ENCODE measurements around the gene MGA. TPM values are rescaled to one million over a fixed set of nuclear protein-coding genes. Genes with fewer than 3 reads are reported as not detected.

Gene MGA
- total and polyA plus RNA-seq, 2 experiments from 2014 or later = 23.2 to 48.8 TPM

GRCh38 chr15:41775651-41776050 is 115.4 kb downstream of the MGA start:
- no peaks in the 10 kb centered on the region for H3K27me3 ChIP-seq
- no peaks in the 10 kb centered on the region for H3K36me3 ChIP-seq
- peak overlapping the region; percentile 59 for H3K4me3 ChIP-seq
- peaks cover 53% of the 10 kb centered on the region for H3K4me1 ChIP-seq (ENCODE audit: low read depth)
- no peaks in the 10 kb centered on the region for H3K9me3 ChIP-seq (ENCODE audit: low read depth)
- peak in 1 of 2 donors; percentile 62 for DNase-seq (ENCODE audit: low read depth in 1 of 2, low spot score in 1 of 2)
- peak overlapping the region; percentile 93 for H3K27ac ChIP-seq
- no peak for TF ChIP-seq CTCF (IDR thresholded peaks at IDR 0.05; ENCODE audit: low read depth, low read length)

- Histone ChIP-seq H3K9me3 (ENCODE audit: low read depth) (no peaks in the 10 kb centered on the region), H3K27me3 (no peaks in the 10 kb centered on the region), H3K36me3 (no peaks in the 10 kb centered on the region), H3K4me3 (no peak overlapping the region), H3K4me1 (ENCODE audit: low read depth) (peaks cover 61% of the 10 kb centered on the region), H3K27ac (peak overlapping the region; percentile 88)
- DNase-seq (ENCODE audit: low read depth in 1 of 2, low spot score in 1 of 2) = no peak
- TF ChIP-seq CTCF (IDR thresholded peaks at IDR 0.05; ENCODE audit: low read depth, low read length) = no peak
These were observed 117.3 kb downstream of the MGA start for GRCh38 chr15:41777421-41777973.

GRCh38 chr15:41778521-41778920 is 118.3 kb downstream of the MGA start:
- Histone ChIP-seq H3K9me3 (ENCODE audit: low read depth) (no peaks in the 10 kb centered on the region), H3K27ac (peak overlapping the region; percentile 88), H3K27me3 (no peaks in the 10 kb centered on the region), H3K4me3 (no peak overlapping the region), H3K36me3 (no peaks in the 10 kb centered on the region), H3K4me1 (ENCODE audit: low read depth) (peaks cover 64% of the 10 kb centered on the region)
- DNase-seq (ENCODE audit: low read depth in 1 of 2, low spot score in 1 of 2) = peak in 1 of 2 donors; percentile 39
- no peak for TF ChIP-seq CTCF (IDR thresholded peaks at IDR 0.05; ENCODE audit: low read depth, low read length)

GRCh38 chr15:41779662-41780157 is 119.5 kb downstream of the MGA start:
- no peak for TF ChIP-seq CTCF (IDR thresholded peaks at IDR 0.05; ENCODE audit: low read depth, low read length)
- H3K27ac ChIP-seq = peak overlapping the region; percentile 88
- peaks cover 70% of the 10 kb centered on the region for H3K4me1 ChIP-seq (ENCODE audit: low read depth)
- H3K9me3 ChIP-seq (ENCODE audit: low read depth) = no peaks in the 10 kb centered on the region
- H3K4me3 ChIP-seq = no peak overlapping the region
- DNase-seq (ENCODE audit: low read depth in 1 of 2, low spot score in 1 of 2) = peak in 1 of 2 donors; percentile 51
- no peaks in the 10 kb centered on the region for H3K36me3 ChIP-seq
- H3K27me3 ChIP-seq = no peaks in the 10 kb centered on the region

- no peak overlapping the region for H3K4me3 ChIP-seq
- no peak for TF ChIP-seq CTCF (IDR thresholded peaks at IDR 0.05; ENCODE audit: low read depth, low read length)
- no peaks in the 10 kb centered on the region for H3K9me3 ChIP-seq (ENCODE audit: low read depth)
- H3K4me1 ChIP-seq (ENCODE audit: low read depth) = peaks cover 70% of the 10 kb centered on the region
- H3K36me3 ChIP-seq = no peaks in the 10 kb centered on the region
- H3K27ac ChIP-seq = peak overlapping the region; percentile 88
- no peak for DNase-seq (ENCODE audit: low read depth in 1 of 2, low spot score in 1 of 2)
- no peaks in the 10 kb centered on the region for H3K27me3 ChIP-seq
These were observed 120.1 kb downstream of the MGA start for GRCh38 chr15:41780266-41780665.

Measured in cardiac muscle cell (in vitro differentiated cells and primary cell).